OCI-LY1 (cell line): ENCODE measurements around the gene PCBP3.

Experiments used
- CTCF ChIP-seq: fragments of 200-600 bp; sonication (generic), shearing (Covaris generic); IDR thresholded peaks from 2 replicates; pipeline ENCODE4 v1.5.1; 2017; ENCODE audit warnings: mild to moderate bottlenecking, antibody characterized with exemption, low read length, moderate library complexity, mixed read lengths
- EZH2 ChIP-seq: fragments of 200-600 bp; sonication (generic), shearing (Covaris generic); IDR thresholded peaks from 2 replicates; pipeline ENCODE4 v1.8.0; 2017; ENCODE audit warnings: borderline replicate concordance, mixed run types, mild to moderate bottlenecking, antibody characterized with exemption, low read length, moderate library complexity, mixed read lengths

GRCh38 chr21:45941717-45942546 lies 298.4 kb downstream of the PCBP3 start:
- TF ChIP-seq EZH2 (no peak), CTCF (no peak)
